ENCODE results near the gene PKIG.

The PKIG gene

GRCh38 chr20:44597516-44597915 is 15.1 kb downstream of the PKIG start:
- no peak for DNase-seq

- no peak for DNase-seq
These were observed 15.6 kb downstream of the PKIG start for GRCh38 chr20:44597930-44598329.

- DNase-seq = no peak
These were observed 16.3 kb downstream of the PKIG start for GRCh38 chr20:44598423-44599305.

- DNase-seq = no peak
These were observed 17.3 kb downstream of the PKIG start for GRCh38 chr20:44599715-44600114.

GRCh38 chr20:44600301-44600700 is 17.9 kb downstream of the PKIG start:
- DNase-seq = no peak

GRCh38 chr20:44600758-44601201 is 18.4 kb downstream of the PKIG start:
- no peak for DNase-seq

- DNase-seq = no peak
These were observed 18.9 kb downstream of the PKIG start for GRCh38 chr20:44601236-44601671.

- no peak for DNase-seq
These were observed 19.4 kb downstream of the PKIG start for GRCh38 chr20:44601801-44602204.

- no peak for DNase-seq
These were observed 20.9 kb downstream of the PKIG start for GRCh38 chr20:44603327-44603726.

GRCh38 chr20:44606725-44607441 is 24.5 kb downstream of the PKIG start:
- no peak for DNase-seq

GRCh38 chr20:44609006-44609515 is 26.7 kb downstream of the PKIG start:
- no peak for DNase-seq

- DNase-seq = peak; percentile 89 to 90
These were observed 27.3 kb downstream of the PKIG start for GRCh38 chr20:44609516-44610312.

- no peak for DNase-seq
These were observed 28.1 kb downstream of the PKIG start for GRCh38 chr20:44610313-44610962.

GRCh38 chr20:44613575-44613974 is 31.2 kb downstream of the PKIG start:
- DNase-seq = no peak

- no peak for DNase-seq
These were observed 32.1 kb downstream of the PKIG start for GRCh38 chr20:44614525-44614924.

GRCh38 chr20:44615169-44615791 is 32.9 kb downstream of the PKIG start:
- no peak for DNase-seq

- no peak for DNase-seq
These were observed 33.7 kb downstream of the PKIG start for GRCh38 chr20:44615876-44616603.

- DNase-seq = no peak
These were observed 34.2 kb downstream of the PKIG start for GRCh38 chr20:44616604-44616964.

- DNase-seq = no peak
These were observed 35.9 kb downstream of the PKIG start for GRCh38 chr20:44618318-44618731.

GRCh38 chr20:44619294-44619693 is 36.9 kb downstream of the PKIG start:
- no peak for DNase-seq

GRCh38 chr20:44620030-44620429 is 37.7 kb downstream of the PKIG start:
- no peak for DNase-seq
